Parathyroid adenoma (tissue), 2 donors: ENCODE data around the gene ATP9B.

Experiments used
- H2AFZ ChIP-seq: fragments of 300-600 bp; sonication (generic); one replicate; pipeline ENCODE4 v1.7.0; 2017; ENCODE audit warnings: antibody characterized with exemption, mild to moderate bottlenecking
- H3K27ac ChIP-seq: fragments of 300-600 bp; sonication (generic); one replicate; pipeline ENCODE4 v1.7.0; 2017
- H3K27me3 ChIP-seq: fragments of 300-600 bp; sonication (generic); one replicate; pipeline ENCODE4 v1.7.0; 2017; ENCODE audit warnings: low read length; ENCODE audit not compliant: control insufficient read depth, insufficient read depth
- H3K36me3 ChIP-seq: fragments of 300-600 bp; sonication (generic); one replicate; pipeline ENCODE4 v1.7.0; 2017; ENCODE audit warnings: low read length; ENCODE audit not compliant: control insufficient read depth, insufficient read depth
- H3K4me1 ChIP-seq: fragments of 300-600 bp; sonication (generic); one replicate; pipeline ENCODE4 v1.7.0; 2017; ENCODE audit warnings: control low read depth
- H3K4me2 ChIP-seq: fragments of 300-600 bp; sonication (generic); one replicate; pipeline ENCODE4 v1.7.0; 2017; ENCODE audit warnings: low read length
- H3K4me3 ChIP-seq: fragments of 300-600 bp; sonication (generic); one replicate; pipeline ENCODE4 v1.7.0; 2017; ENCODE audit warnings: low read depth, low read length
- H3K79me2 ChIP-seq: fragments of 300-600 bp; sonication (generic); one replicate; pipeline ENCODE4 v1.7.0; 2017; ENCODE audit warnings: control low read depth
- H3K9ac ChIP-seq: fragments of 300-600 bp; sonication (generic); one replicate; pipeline ENCODE4 v1.7.0; 2017; ENCODE audit warnings: mild to moderate bottlenecking
- H3K9me3 ChIP-seq: fragments of 300-600 bp; sonication (generic); one replicate; pipeline ENCODE4 v1.7.0; 2017; ENCODE audit warnings: low read length; ENCODE audit not compliant: control insufficient read depth
- TF ChIP-seq, protein P1 (sequence below): fragments of 300-600 bp; sonication (generic); IDR thresholded peaks from one replicate; pipeline ENCODE4 v1.7.0; 2017; ENCODE audit warnings: antibody characterized with exemption, mild to moderate bottlenecking
- donor health status: primary hyperparathyroidism.

The ATP9B gene

DNA sequence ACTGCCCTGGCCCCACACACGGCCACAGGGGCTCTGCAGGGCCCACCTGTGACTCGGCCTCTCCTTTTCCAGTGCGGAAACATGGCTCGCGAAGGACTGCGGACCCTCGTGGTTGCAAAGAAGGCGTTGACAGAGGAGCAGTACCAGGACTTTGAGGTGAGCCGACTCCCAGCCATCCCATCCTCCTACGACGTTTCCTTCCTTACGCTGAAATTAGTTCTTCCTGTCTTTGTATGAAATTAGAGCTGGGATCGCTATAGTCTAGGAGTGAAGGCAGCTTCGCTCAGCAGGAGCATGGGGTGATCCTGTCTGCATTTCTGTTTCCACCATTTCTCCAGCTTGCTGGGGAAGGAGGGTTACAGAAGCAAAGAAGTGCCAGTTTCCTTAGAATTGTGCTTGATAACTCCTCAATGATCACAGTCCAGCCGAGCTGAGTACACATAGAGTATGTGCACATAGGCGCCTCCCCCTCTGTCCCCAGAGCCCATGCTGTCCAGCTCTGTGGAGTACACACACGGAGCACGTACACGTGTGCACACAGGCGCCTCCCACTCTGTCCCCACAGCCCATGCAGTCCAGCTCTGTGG is 267.5 kb downstream of the ATP9B start:
- Histone ChIP-seq H3K79me2 (no peaks in the 10 kb centered on the region), H3K9me3 (no peaks in the 10 kb centered on the region), H3K36me3 (no peaks in the 10 kb centered on the region), H3K4me3 (no peak overlapping the region), H3K9ac (no peak overlapping the region), H2AFZ (no peak overlapping the region), H3K4me2 (no peak overlapping the region), H3K4me1 (no peaks in the 10 kb centered on the region), H3K27me3 (no peaks in the 10 kb centered on the region), H3K27ac (no peak overlapping the region)
- TF ChIP-seq, protein P1, sequence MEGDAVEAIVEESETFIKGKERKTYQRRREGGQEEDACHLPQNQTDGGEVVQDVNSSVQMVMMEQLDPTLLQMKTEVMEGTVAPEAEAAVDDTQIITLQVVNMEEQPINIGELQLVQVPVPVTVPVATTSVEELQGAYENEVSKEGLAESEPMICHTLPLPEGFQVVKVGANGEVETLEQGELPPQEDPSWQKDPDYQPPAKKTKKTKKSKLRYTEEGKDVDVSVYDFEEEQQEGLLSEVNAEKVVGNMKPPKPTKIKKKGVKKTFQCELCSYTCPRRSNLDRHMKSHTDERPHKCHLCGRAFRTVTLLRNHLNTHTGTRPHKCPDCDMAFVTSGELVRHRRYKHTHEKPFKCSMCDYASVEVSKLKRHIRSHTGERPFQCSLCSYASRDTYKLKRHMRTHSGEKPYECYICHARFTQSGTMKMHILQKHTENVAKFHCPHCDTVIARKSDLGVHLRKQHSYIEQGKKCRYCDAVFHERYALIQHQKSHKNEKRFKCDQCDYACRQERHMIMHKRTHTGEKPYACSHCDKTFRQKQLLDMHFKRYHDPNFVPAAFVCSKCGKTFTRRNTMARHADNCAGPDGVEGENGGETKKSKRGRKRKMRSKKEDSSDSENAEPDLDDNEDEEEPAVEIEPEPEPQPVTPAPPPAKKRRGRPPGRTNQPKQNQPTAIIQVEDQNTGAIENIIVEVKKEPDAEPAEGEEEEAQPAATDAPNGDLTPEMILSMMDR, result no peak

- Histone ChIP-seq H3K79me2 (no peaks in the 10 kb centered on the region), H2AFZ (no peak overlapping the region), H3K4me2 (no peak overlapping the region), H3K4me1 (no peaks in the 10 kb centered on the region), H3K36me3 (no peaks in the 10 kb centered on the region), H3K9me3 (no peaks in the 10 kb centered on the region), H3K27ac (no peak overlapping the region), H3K4me3 (no peak overlapping the region), H3K27me3 (no peaks in the 10 kb centered on the region), H3K9ac (no peak overlapping the region)
- TF ChIP-seq, protein P1, result no peak
These were observed 268.0 kb downstream of the ATP9B start for GRCh38 chr18:79337184-79337583.

DNA sequence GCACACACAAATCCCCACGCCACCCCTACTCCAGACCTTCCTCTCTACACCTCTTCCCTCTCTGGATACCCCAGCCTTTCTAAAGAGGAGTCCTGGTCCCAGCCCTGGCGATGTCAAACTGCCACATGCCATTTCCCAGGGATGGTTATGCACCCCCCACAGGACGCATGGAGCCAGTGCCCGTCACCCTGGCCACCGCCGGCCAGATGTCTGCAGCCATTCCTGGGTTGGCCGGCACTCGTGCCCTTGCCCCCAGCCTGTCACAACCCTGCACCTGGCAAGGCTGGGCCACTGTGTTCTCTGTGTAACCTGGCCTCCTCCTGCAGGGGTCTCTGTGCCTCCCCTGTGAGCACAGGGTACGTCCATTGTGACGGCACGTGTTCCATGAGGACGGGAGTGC is 268.4 kb downstream of the ATP9B start:
- Histone ChIP-seq H3K4me1 (no peaks in the 10 kb centered on the region), H3K4me2 (no peak overlapping the region), H3K4me3 (no peak overlapping the region), H3K27ac (no peak overlapping the region), H3K27me3 (no peaks in the 10 kb centered on the region), H3K79me2 (no peaks in the 10 kb centered on the region), H3K9ac (no peak overlapping the region), H2AFZ (no peak overlapping the region), H3K36me3 (no peaks in the 10 kb centered on the region), H3K9me3 (no peaks in the 10 kb centered on the region)
- TF ChIP-seq, protein P1, result no peak

- H3K79me2 ChIP-seq, result no peaks in the 10 kb centered on the region
- H3K9ac ChIP-seq, result no peak overlapping the region
- no peak overlapping the region for H2AFZ ChIP-seq
- no peak overlapping the region for H3K4me2 ChIP-seq
- H3K27ac ChIP-seq, result no peak overlapping the region
- H3K9me3 ChIP-seq, result no peaks in the 10 kb centered on the region
- no peaks in the 10 kb centered on the region for H3K4me1 ChIP-seq
- H3K36me3 ChIP-seq, result no peaks in the 10 kb centered on the region
- no peak overlapping the region for H3K4me3 ChIP-seq
- TF ChIP-seq, protein P1, result no peak
- no peaks in the 10 kb centered on the region for H3K27me3 ChIP-seq
These were observed 270.1 kb downstream of the ATP9B start for GRCh38 chr18:79339094-79339908.
